Smooth muscle cell (in vitro differentiated cells): Measurements from ENCODE around the gene IFIT1B. TPM values are rescaled to one million over a fixed set of nuclear protein-coding genes. Genes with fewer than 3 reads are reported as not detected.
A peak's percentile ranks its signal among the peaks of the same experiment; 100 is the strongest.

ENCODE experiments used
- DNase-seq: peaks from one replicate; lab custom pipeline; 2025; ENCODE audit not compliant: unreplicated experiment; lab: John Stamatoyannopoulos, UW
- H2AFZ ChIP-seq: fragments of 200-600 bp; sonication (generic); 2 replicates; pipeline ENCODE4 v1.6.0; 2016; ENCODE audit warnings: antibody characterized with exemption, low read depth, mild to moderate bottlenecking
- H3F3A ChIP-seq: fragments of 200-600 bp; sonication (generic); 2 replicates; pipeline ENCODE4 v1.6.0; 2017; ENCODE audit warnings: antibody characterized with exemption, low read depth
- H3K27ac ChIP-seq: fragments of 200-600 bp; sonication (generic); 2 replicates; pipeline ENCODE4 v1.5.1; 2016; ENCODE audit warnings: low read depth, mild to moderate bottlenecking
- H3K27me3 ChIP-seq: fragments of 200-600 bp; sonication (generic); 2 replicates; pipeline ENCODE4 v1.6.1; 2016; ENCODE audit warnings: low read depth, mild to moderate bottlenecking
- H3K36me3 ChIP-seq: fragments of 200-600 bp; sonication (generic); 2 replicates; pipeline ENCODE4 v1.5.1; 2016; ENCODE audit warnings: low read depth
- H3K4me1 ChIP-seq: fragments of 200-600 bp; sonication (generic); 2 replicates; pipeline ENCODE4 v1.5.1; 2016; ENCODE audit warnings: low read depth
- H3K4me2 ChIP-seq: fragments of 200-600 bp; sonication (generic); 2 replicates; pipeline ENCODE4 v1.6.0; 2016; ENCODE audit warnings: mild to moderate bottlenecking
- H3K4me3 ChIP-seq: fragments of 200-600 bp; sonication (generic); 2 replicates; pipeline ENCODE4 v1.5.1; 2016; ENCODE audit warnings: mild to moderate bottlenecking
- H3K79me2 ChIP-seq: fragments of 200-600 bp; sonication (generic); 2 replicates; pipeline ENCODE4 v1.6.0; 2016; ENCODE audit warnings: low read depth, mild to moderate bottlenecking
- H3K9ac ChIP-seq: fragments of 200-600 bp; sonication (generic); 2 replicates; pipeline ENCODE4 v1.6.0; 2016; ENCODE audit warnings: low read depth
- H3K9me3 ChIP-seq: fragments of 200-600 bp; sonication (generic); replicated peaks from 2 replicates; pipeline ENCODE4 v1.5.1; 2016; ENCODE audit warnings: low read depth
- H4K20me1 ChIP-seq: fragments of 200-600 bp; sonication (generic); 2 replicates; pipeline ENCODE4 v1.6.0; 2016; ENCODE audit warnings: low read depth
- CTCF ChIP-seq: fragments of 200-600 bp; sonication (generic); IDR thresholded peaks from 2 replicates; pipeline ENCODE4 v1.5.1; 2017; ENCODE audit warnings: borderline replicate concordance, mild to moderate bottlenecking, antibody characterized with exemption; ENCODE audit not compliant: insufficient read depth, poor library complexity, severe bottlenecking
- WGBS: methylation state at CpG from one replicate; pipeline ENCODE4 v1.1.7; 2016; ENCODE audit warnings: low lambda C conversion rate; 5-methylcytosine and 5-hydroxymethylcytosine counted together
- polyA plus RNA-seq: library from polyadenylated mRNA; unstranded; fragments of >200 nt; fragmentation: Nextera tagmentation; extraction: Ambion mirVana; gene quantifications from 2 replicates; pipeline ENCODE4 v1.2.1, GENCODE V29; 2016
- total RNA-seq: library from RNA; depleted of rRNA; stranded (reverse); fragments of >200 nt; gene quantifications from 2 replicates; pipeline ENCODE4 v1.2.3, GENCODE V29; 2014

IFIT1B gene
- total and polyA plus RNA-seq, 2 experiments from 2014 or later: not detected

GRCh38 chr10:89371987-89372386 lies 5.9 kb upstream of the IFIT1B start:
- Histone ChIP-seq H4K20me1 (no peaks in the 10 kb centered on the region), H3K36me3 (no peaks in the 10 kb centered on the region), H3K4me1 (peaks cover 7% of the 10 kb centered on the region), H3K9me3 (no peaks in the 10 kb centered on the region), H3F3A (no peaks in the 10 kb centered on the region), H3K79me2 (no peaks in the 10 kb centered on the region), H3K27ac (no peak overlapping the region), H3K27me3 (no peaks in the 10 kb centered on the region), H3K4me2 (no peak overlapping the region), H3K9ac (no peak overlapping the region), H3K4me3 (no peak overlapping the region), H2AFZ (no peak overlapping the region)
- DNase-seq: no peak
- TF ChIP-seq CTCF: no peak
- WGBS: 72% methylated on average over 3 of the region's 3 CpGs

- no peak for DNase-seq
- Histone ChIP-seq H3K9ac (no peak overlapping the region), H3K27ac (peak overlapping the region; percentile 0), H3K4me2 (peak overlapping the region; percentile 4), H3K36me3 (no peaks in the 10 kb centered on the region), H2AFZ (peak overlapping the region; percentile 2), H3K27me3 (no peaks in the 10 kb centered on the region), H4K20me1 (no peaks in the 10 kb centered on the region), H3K4me3 (no peak overlapping the region), H3K9me3 (no peaks in the 10 kb centered on the region), H3K4me1 (peaks cover 3% of the 10 kb centered on the region), H3K79me2 (no peaks in the 10 kb centered on the region), H3F3A (no peaks in the 10 kb centered on the region)
- no peak for TF ChIP-seq CTCF
- WGBS: 42% methylated on average over 3 of the region's 3 CpGs
Measured at GRCh38 chr10:89373916-89374711, 3.7 kb upstream of the IFIT1B start.

DNA sequence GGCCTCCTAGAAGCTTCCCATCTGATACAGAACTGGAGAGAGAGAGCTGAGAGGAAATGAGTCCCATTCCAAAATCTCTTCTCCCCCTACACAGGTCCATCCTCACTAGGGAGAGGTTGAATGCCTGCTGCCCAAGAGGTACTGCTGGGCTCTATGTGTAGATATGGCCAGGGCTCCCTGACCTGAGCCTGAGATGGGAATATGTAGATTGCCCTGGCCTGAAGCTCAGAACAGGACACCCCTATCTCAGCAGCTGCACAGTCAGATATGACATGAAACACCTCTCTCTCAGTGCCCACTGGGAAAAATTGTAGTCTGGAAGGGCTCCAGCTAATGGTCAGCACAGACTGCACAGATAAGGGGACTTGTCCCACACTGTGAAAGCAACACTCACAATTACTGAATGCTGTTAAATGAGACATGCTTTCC lies 3.1 kb upstream of the IFIT1B start:
- H4K20me1 ChIP-seq: no peaks in the 10 kb centered on the region
- no peaks in the 10 kb centered on the region for H3K4me1 ChIP-seq
- no peaks in the 10 kb centered on the region for H3K9me3 ChIP-seq
- no peak overlapping the region for H3K9ac ChIP-seq
- peak overlapping the region; percentile 0 for H3K27ac ChIP-seq
- H3K36me3 ChIP-seq: no peaks in the 10 kb centered on the region
- no peak overlapping the region for H3K4me2 ChIP-seq
- no peak overlapping the region for H3K4me3 ChIP-seq
- no peaks in the 10 kb centered on the region for H3F3A ChIP-seq
- no peak for TF ChIP-seq CTCF
- no peaks in the 10 kb centered on the region for H3K27me3 ChIP-seq
- no peaks in the 10 kb centered on the region for H3K79me2 ChIP-seq
- no peak for DNase-seq
- H2AFZ ChIP-seq: no peak overlapping the region

DNA sequence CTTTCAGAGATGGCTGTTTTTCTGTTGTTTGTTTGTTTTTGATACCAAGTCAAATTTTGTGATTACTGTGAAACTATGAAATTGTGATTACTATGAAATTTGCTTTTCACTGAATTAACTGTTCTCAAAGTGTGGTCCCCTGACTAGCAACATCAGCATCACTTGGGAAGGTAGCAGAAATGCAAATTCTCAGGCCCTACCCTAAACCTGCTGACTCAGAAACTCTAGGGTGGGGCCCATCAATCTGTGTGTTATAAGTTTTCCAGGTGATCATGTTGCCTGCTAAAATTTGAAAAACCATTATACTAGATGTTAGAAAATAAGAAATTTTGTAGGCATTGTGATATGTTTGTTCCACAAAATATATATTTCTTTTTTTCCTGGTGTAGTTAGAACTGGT lies 1.2 kb downstream of the IFIT1B start:
- Histone ChIP-seq H3K79me2 (no peaks in the 10 kb centered on the region), H3K9me3 (no peaks in the 10 kb centered on the region)

More for the DNA sequence above, 1.2 kb downstream of the IFIT1B start:
- Histone ChIP-seq H3K27me3 (no peaks in the 10 kb centered on the region), H3F3A (no peaks in the 10 kb centered on the region), H3K4me1 (no peaks in the 10 kb centered on the region), H4K20me1 (no peaks in the 10 kb centered on the region), H3K4me2 (no peak overlapping the region), H3K36me3 (no peaks in the 10 kb centered on the region), H2AFZ (no peak overlapping the region), H3K27ac (no peak overlapping the region), H3K4me3 (no peak overlapping the region), H3K9ac (no peak overlapping the region)
- no peak for TF ChIP-seq CTCF
- DNase-seq: no peak
